CD8-positive, alpha-beta memory T cell (primary cell): Measurements from ENCODE around the gene RNF40. TPM values are rescaled to one million over a fixed set of nuclear protein-coding genes. Genes with fewer than 3 reads are reported as not detected.

Experiments used
- CTCF ChIA-PET: fragments of 350-600 bp; sonication (Branson Sonifier 250); formaldehyde crosslinking; loops from one replicate; lab custom pipeline; 2021; ENCODE audit warnings: antibody characterized with exemption; lab: Charles Lee
- POLR2A ChIA-PET: fragments of 350-600 bp; sonication (Branson Sonifier 250); formaldehyde crosslinking; loops from one replicate; lab custom pipeline; 2021; ENCODE audit warnings: antibody characterized with exemption; lab: Charles Lee
- DNase-seq, 5 donors: peaks; one replicate each; pipeline versions ENCODE4 v3.0.0 to v3.0.0-alpha.2; 2020 to 2022; ENCODE audit warnings: mixed read lengths in 1 of 5
- H3K27ac ChIP-seq: one replicate; pipeline ENCODE4 v1.7.0; 2013; ENCODE audit warnings: low read depth, mild to moderate bottlenecking, low read length, moderate library complexity
- H3K27me3 ChIP-seq: 2 replicates; pipeline ENCODE4 v1.7.0; 2013; ENCODE audit warnings: low read length, mild to moderate bottlenecking; ENCODE audit not compliant: insufficient read depth, poor library complexity, severe bottlenecking
- H3K36me3 ChIP-seq: 2 replicates; pipeline ENCODE4 v1.7.0; 2013; ENCODE audit warnings: mild to moderate bottlenecking, low read length, moderate library complexity; ENCODE audit not compliant: insufficient read depth
- H3K4me1 ChIP-seq: 2 replicates; pipeline ENCODE4 v1.7.0; 2013; ENCODE audit warnings: mild to moderate bottlenecking, low read length, moderate library complexity; ENCODE audit not compliant: insufficient read depth
- H3K4me3 ChIP-seq: 2 replicates; pipeline ENCODE4 v1.7.0; 2013; ENCODE audit warnings: mild to moderate bottlenecking, low read length
- H3K9me3 ChIP-seq: 2 replicates; pipeline ENCODE4 v1.7.0; 2013; ENCODE audit warnings: mild to moderate bottlenecking, low read length
- H3K27ac Mint-ChIP-seq, 8 donors: one replicate each; pipeline ENCODE4 v1.8.0; 2020 to 2021; ENCODE audit warnings: mixed read lengths in 8 of 8, mild to moderate bottlenecking in 6 of 8, inconsistent platforms in 3 of 8, moderate library complexity in 3 of 8
- H3K27me3 Mint-ChIP-seq, 2 donors: one replicate each; pipeline ENCODE4 v1.8.0; 2020 to 2021; ENCODE audit warnings: mixed read lengths in 2 of 2, mild to moderate bottlenecking in 1 of 2, moderate library complexity in 1 of 2
- H3K36me3 Mint-ChIP-seq, 3 donors: one replicate each; pipeline ENCODE4 v1.8.0; 2020 to 2021; ENCODE audit warnings: mixed read lengths in 3 of 3, inconsistent platforms in 1 of 3, mild to moderate bottlenecking in 1 of 3
- H3K4me1 Mint-ChIP-seq, 3 donors: one replicate each; pipeline ENCODE4 v1.8.0; 2020 to 2021; ENCODE audit warnings: mixed read lengths in 3 of 3, inconsistent platforms in 1 of 3, mild to moderate bottlenecking in 1 of 3
- H3K4me3 Mint-ChIP-seq, 7 donors: one replicate each; pipeline ENCODE4 v1.8.0; 2020 to 2021; ENCODE audit warnings: mixed read lengths in 7 of 7, mild to moderate bottlenecking in 6 of 7, moderate library complexity in 4 of 7, inconsistent platforms in 2 of 7
- H3K9me3 Mint-ChIP-seq, 5 donors: one replicate each; pipeline ENCODE4 v1.8.0; 2020 to 2022; ENCODE audit warnings: mixed read lengths in 5 of 5, mild to moderate bottlenecking in 3 of 5, moderate library complexity in 2 of 5, inconsistent platforms in 1 of 5
- polyA plus RNA-seq: library from polyadenylated mRNA; unstranded; fragments of 300-500 nt; fragmentation: Illumina TruSeq; gene quantifications from one replicate; pipeline ENCODE4 v1.2.3, GENCODE V29; 2021
- total RNA-seq, 2 experiments: library from RNA; stranded (reverse); gene quantifications; one replicate each; pipeline ENCODE4 v1.2.3, GENCODE V29; 2021

Gene RNF40
- total and polyA plus RNA-seq, 3 experiments from 2014 or later, result 61.9 to 157 (median 152) TPM

- H3K9me3 Mint-ChIP-seq, result no peaks in the 10 kb centered on the region
- POLR2A ChIA-PET, result interaction anchor here (1.6 kb wide), 1 partner anchor 17 kb away, joined by 5 read pairs; no protein-coding TSS in a partner anchor
These were observed 25.7 kb downstream of the RNF40 start for GRCh38 chr16:30787613-30788378.

DNA sequence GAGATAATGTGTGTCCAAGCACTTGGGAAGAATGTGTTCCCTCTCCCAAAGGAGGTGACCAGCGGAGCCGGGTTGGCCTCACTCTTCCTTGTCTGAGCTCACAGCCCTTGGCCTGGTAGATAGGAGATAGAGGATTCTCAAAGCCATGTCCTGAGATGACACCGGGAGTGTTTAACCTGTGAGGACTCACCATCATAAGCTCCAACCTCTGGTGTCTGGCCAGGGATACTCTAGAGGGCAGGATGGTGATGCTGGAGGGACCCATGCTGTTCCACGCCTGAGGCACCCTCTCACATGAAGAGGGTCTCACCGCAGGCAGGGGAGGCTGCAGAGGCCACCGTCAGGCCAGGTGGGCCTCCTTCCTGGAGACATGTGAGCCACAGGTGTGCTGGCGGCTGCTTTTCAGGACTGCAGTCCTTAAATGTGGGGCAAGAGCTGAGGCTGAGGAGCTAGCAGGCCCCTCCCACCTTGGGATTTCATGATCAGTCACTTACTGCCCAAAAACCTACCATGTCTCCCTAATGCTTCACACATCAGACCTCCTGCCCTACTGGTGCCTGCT, 31.5 kb downstream of the RNF40 start:
- ChIA-PET CTCF (interaction anchor here (1.5 kb wide), 1 partner anchor 11 kb away, joined by 3 read pairs; no protein-coding TSS in a partner anchor), POLR2A (interaction anchor here (0.7 kb wide), 1 partner anchor 109 kb away, joined by 5 read pairs; no protein-coding TSS in a partner anchor)
- H3K27me3 Mint-ChIP-seq, result peaks cover 0 to 6% of the 10 kb centered on the region in 2 donors

More at GRCh38 chr16:30787613-30788378, 25.7 kb downstream of the RNF40 start:
- CTCF ChIA-PET, result interaction anchor here (0.6 to 1.6 kb wide), 2 partner anchors 13 to 17 kb away, joined by 3 read pairs; no protein-coding TSS in a partner anchor
- Histone ChIP-seq H3K4me1 (peaks cover 14% of the 10 kb centered on the region), H3K9me3 (no peaks in the 10 kb centered on the region), H3K4me3 (peak overlapping the region; percentile 63), H3K27me3 (peaks cover 7% of the 10 kb centered on the region), H3K27ac (peak overlapping the region; percentile 59), H3K36me3 (no peaks in the 10 kb centered on the region)
- H3K4me3 Mint-ChIP-seq, result peak overlapping the region; percentile 74 to 87 (median 79)
- peaks cover 14 to 16% of the 10 kb centered on the region in 2 donors for H3K27me3 Mint-ChIP-seq
- no peak for DNase-seq
- peak overlapping the region in 3 of 8 donors; percentile 19 to 60 (median 27) for H3K27ac Mint-ChIP-seq
- peaks cover 0 to 10% (median 2%) of the 10 kb centered on the region in 3 donors for H3K36me3 Mint-ChIP-seq
- H3K4me1 Mint-ChIP-seq, result peaks cover 9 to 24% (median 13%) of the 10 kb centered on the region in 3 donors

GRCh38 chr16:30794634-30795033, 32.5 kb downstream of the RNF40 start:
- Histone ChIP-seq H3K4me3 (no peak overlapping the region), H3K9me3 (no peaks in the 10 kb centered on the region), H3K4me1 (no peaks in the 10 kb centered on the region), H3K36me3 (no peaks in the 10 kb centered on the region), H3K27ac (no peak overlapping the region), H3K27me3 (no peaks in the 10 kb centered on the region)
- ChIA-PET POLR2A (interaction anchor here (1.1 kb wide), 1 partner anchor 77 kb away, joined by 6 read pairs; no protein-coding TSS in a partner anchor), CTCF (interaction anchor here (1.5 kb wide), 1 partner anchor 10 kb away, joined by 3 read pairs; no protein-coding TSS in a partner anchor)
- Mint-ChIP-seq H3K9me3 (no peaks in the 10 kb centered on the region), H3K4me1 (no peaks in the 10 kb centered on the region), H3K27ac (no peak overlapping the region), H3K4me3 (no peak overlapping the region), H3K36me3 (no peaks in the 10 kb centered on the region), H3K27me3 (peaks cover 0 to 2% of the 10 kb centered on the region in 2 donors)
- DNase-seq, result no peak

More for the DNA sequence above, 31.5 kb downstream of the RNF40 start:
- Mint-ChIP-seq H3K36me3 (no peaks in the 10 kb centered on the region), H3K27ac (no peak overlapping the region), H3K4me3 (no peak overlapping the region), H3K9me3 (no peaks in the 10 kb centered on the region), H3K4me1 (no peaks in the 10 kb centered on the region)
- DNase-seq, result no peak
- Histone ChIP-seq H3K4me1 (no peaks in the 10 kb centered on the region), H3K36me3 (no peaks in the 10 kb centered on the region), H3K27ac (no peak overlapping the region), H3K9me3 (no peaks in the 10 kb centered on the region), H3K27me3 (no peaks in the 10 kb centered on the region), H3K4me3 (no peak overlapping the region)

DNA sequence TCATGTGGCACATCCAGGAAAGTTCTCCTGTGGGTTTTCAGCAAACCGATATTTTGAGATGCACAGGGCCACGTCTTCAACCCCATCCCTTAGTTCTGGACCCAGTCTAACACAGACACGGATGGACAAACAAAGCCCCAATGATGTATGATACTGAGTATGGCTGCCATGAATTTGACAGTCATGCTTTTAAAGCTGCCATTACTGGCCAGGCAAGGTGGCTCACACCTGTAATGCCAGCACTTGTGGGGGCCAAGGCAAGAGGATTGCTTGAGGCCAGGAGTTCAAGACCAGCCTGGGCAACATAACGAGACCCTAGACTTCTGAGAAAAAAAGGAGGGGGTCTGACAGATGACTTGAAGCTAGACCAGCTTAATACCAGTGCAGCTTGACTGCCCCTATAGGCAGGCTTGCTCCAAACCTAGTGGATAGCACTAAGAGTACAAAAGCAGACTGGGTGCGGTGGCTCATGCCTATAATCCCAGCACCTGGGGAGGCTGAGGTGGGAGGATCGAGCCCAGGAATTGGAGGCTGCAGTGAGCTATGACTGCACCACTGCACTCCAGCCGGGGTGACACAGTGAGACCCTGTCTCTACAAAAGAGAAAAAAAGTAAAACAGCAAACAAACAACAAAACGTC, 35.7 kb downstream of the RNF40 start:
- Histone ChIP-seq H3K27ac (no peak overlapping the region), H3K4me1 (no peaks in the 10 kb centered on the region), H3K9me3 (no peaks in the 10 kb centered on the region), H3K4me3 (no peak overlapping the region), H3K27me3 (no peaks in the 10 kb centered on the region), H3K36me3 (no peaks in the 10 kb centered on the region)
- no peak overlapping the region for H3K27ac Mint-ChIP-seq
- no peaks in the 10 kb centered on the region for H3K4me1 Mint-ChIP-seq
- POLR2A ChIA-PET, result no interaction called here
- H3K9me3 Mint-ChIP-seq, result no peaks in the 10 kb centered on the region
- DNase-seq, result no peak
- H3K4me3 Mint-ChIP-seq, result no peak overlapping the region
- no peaks in the 10 kb centered on the region for H3K36me3 Mint-ChIP-seq
- peaks cover 0 to 3% of the 10 kb centered on the region in 2 donors for H3K27me3 Mint-ChIP-seq
- CTCF ChIA-PET, result no interaction called here

DNA sequence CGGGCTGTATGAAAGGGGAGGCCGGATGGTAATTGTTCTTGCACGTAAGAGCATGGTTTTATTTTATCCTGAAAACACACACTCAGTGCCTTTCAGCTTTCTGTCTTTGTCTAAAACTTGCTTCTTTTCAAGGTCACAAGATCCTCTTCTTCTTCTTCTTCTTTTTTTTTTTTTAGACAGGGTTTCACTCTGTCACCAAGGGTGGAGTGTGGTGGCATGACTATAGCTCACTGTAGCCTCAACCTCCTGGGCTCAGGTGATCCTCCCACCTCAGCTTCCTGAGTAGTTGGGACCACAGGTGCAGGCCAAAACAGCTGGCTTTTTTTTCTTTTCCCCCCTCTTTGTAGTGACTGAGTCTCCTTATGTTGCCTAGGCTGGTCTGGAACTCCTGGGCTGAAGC, 40.8 kb downstream of the RNF40 start:
- Mint-ChIP-seq H3K4me1 (peaks cover 8 to 20% (median 18%) of the 10 kb centered on the region in 3 donors), H3K27me3 (peaks cover 3 to 4% of the 10 kb centered on the region in 2 donors), H3K27ac (peak overlapping the region in 3 of 8 donors; percentile 5 to 43 (median 15)), H3K4me3 (peak overlapping the region in 1 of 7 donors; percentile 30), H3K36me3 (no peaks in the 10 kb centered on the region), H3K9me3 (no peaks in the 10 kb centered on the region)
- H3K9me3 ChIP-seq, result no peaks in the 10 kb centered on the region
- no peak overlapping the region for H3K4me3 ChIP-seq
- DNase-seq, result no peak
- peaks cover 12% of the 10 kb centered on the region for H3K4me1 ChIP-seq
- ChIA-PET CTCF (interaction anchor here (4.4 kb wide), 1 partner anchor 11 kb away, joined by 26 read pairs; no protein-coding TSS in a partner anchor), POLR2A (interaction anchor here (1.4 kb wide), 1 partner anchor 14 kb away, joined by 4 read pairs; no protein-coding TSS in a partner anchor)
- no peaks in the 10 kb centered on the region for H3K27me3 ChIP-seq
- no peaks in the 10 kb centered on the region for H3K36me3 ChIP-seq
- no peak overlapping the region for H3K27ac ChIP-seq

GRCh38 chr16:30805056-30805369, 42.9 kb downstream of the RNF40 start:
- ChIA-PET POLR2A (interaction anchor here (1.1 to 2.0 kb wide), 5 partner anchors 10 to 70 kb away, joined by 3 to 21 read pairs (median 5); partner anchors contain the start of genes PHKG2 and ZNF629), CTCF (interaction anchor here (0.8 to 4.4 kb wide), 8 partner anchors 9 to 105 kb away, joined by 3 to 26 read pairs (median 3); partner anchors contain the start of gene ZNF629)
- Mint-ChIP-seq H3K27me3 (peaks cover 2 to 4% of the 10 kb centered on the region in 2 donors), H3K27ac (peak overlapping the region in 4 of 8 donors; percentile 30 to 77 (median 52)), H3K36me3 (no peaks in the 10 kb centered on the region), H3K4me1 (peaks cover 8 to 20% (median 18%) of the 10 kb centered on the region in 3 donors), H3K4me3 (peak overlapping the region; percentile 54 to 94 (median 85)), H3K9me3 (no peaks in the 10 kb centered on the region)
- Histone ChIP-seq H3K27me3 (no peaks in the 10 kb centered on the region), H3K4me3 (peak overlapping the region; percentile 52), H3K4me1 (peaks cover 12% of the 10 kb centered on the region), H3K27ac (no peak overlapping the region), H3K36me3 (no peaks in the 10 kb centered on the region), H3K9me3 (no peaks in the 10 kb centered on the region)
- no peak for DNase-seq

- H3K27ac ChIP-seq, result peak overlapping the region; percentile 70
- H3K36me3 ChIP-seq, result no peaks in the 10 kb centered on the region
- POLR2A ChIA-PET, result interaction anchor here (0.5 to 2.0 kb wide), 7 partner anchors 9 to 102 kb away, joined by 3 to 21 read pairs (median 4); partner anchors contain the start of genes PHKG2 and ZNF629
- peaks cover 8 to 20% (median 18%) of the 10 kb centered on the region in 3 donors for H3K4me1 Mint-ChIP-seq
- peak overlapping the region in 7 of 8 donors; percentile 33 to 92 (median 67) for H3K27ac Mint-ChIP-seq
- H3K27me3 ChIP-seq, result no peaks in the 10 kb centered on the region
- no peaks in the 10 kb centered on the region for H3K36me3 Mint-ChIP-seq
- no peaks in the 10 kb centered on the region for H3K9me3 ChIP-seq
- no peaks in the 10 kb centered on the region for H3K9me3 Mint-ChIP-seq
- H3K4me1 ChIP-seq, result peaks cover 12% of the 10 kb centered on the region
- H3K4me3 Mint-ChIP-seq, result peak overlapping the region; percentile 54 to 94 (median 85)
- peaks cover 0 to 4% of the 10 kb centered on the region in 2 donors for H3K27me3 Mint-ChIP-seq
- CTCF ChIA-PET, result interaction anchor here (0.8 to 4.4 kb wide), 9 partner anchors 9 to 105 kb away, joined by 3 to 26 read pairs (median 3); partner anchors contain the start of gene ZNF629
- peak; percentile 17 to 66 (median 43) for DNase-seq
- peak overlapping the region; percentile 52 for H3K4me3 ChIP-seq
These were observed 43.4 kb downstream of the RNF40 start for GRCh38 chr16:30805370-30806169.
